ENCODE results near the gene ARRDC3. TPM values are rescaled to one million over a fixed set of nuclear protein-coding genes. Genes with fewer than 3 reads are reported as not detected.

Gene ARRDC3
- total and polyA plus RNA-seq, 10 of the 15 experiments (the other 5 are each of a cell fraction or from before 2014, with no cell fraction given), result 2.3 to 14.0 (median 8.6) TPM

- H4K20me1 ChIP-seq (ENCODE audit: control insufficient read depth, insufficient read depth), result no peaks in the 10 kb centered on the region
- no peak overlapping the region for H2AFZ ChIP-seq (ENCODE audit: control insufficient read depth, low read depth, low read length)
- H3K27ac ChIP-seq (ENCODE audit: control insufficient read depth, insufficient read depth), result no peak overlapping the region
- RAD21 ChIA-PET (ENCODE audit: unreplicated experiment), result interaction anchor here (1.8 kb wide), 1 partner anchor 11 kb away, joined by 8 read pairs; no protein-coding TSS in a partner anchor
- SMC1A ChIA-PET (ENCODE audit: uncharacterized antibody, unreplicated experiment), result interaction anchor here (1.8 to 2.0 kb wide), 2 partner anchors 11 to 24 kb away, joined by 5 to 7 read pairs; no protein-coding TSS in a partner anchor
- no peaks in the 10 kb centered on the region for H3K79me2 ChIP-seq (ENCODE audit: control insufficient read depth, insufficient read depth, low read length)
- H3K4me2 ChIP-seq (ENCODE audit: control insufficient read depth, insufficient read depth), result no peak overlapping the region
- H3K9ac ChIP-seq (ENCODE audit: control insufficient read depth, insufficient read depth, low read length), result no peak overlapping the region
- POLR2A ChIA-PET, result interaction anchor here (1.1 kb wide), 1 partner anchor 28 kb away, joined by 4 read pairs; no protein-coding TSS in a partner anchor
- no peaks in the 10 kb centered on the region for H3K9me3 ChIP-seq (replicated peaks; ENCODE audit: control insufficient read depth, insufficient read depth, low read length)
- H3K4me1 ChIP-seq (ENCODE audit: control insufficient read depth, insufficient read depth, low read length), result no peaks in the 10 kb centered on the region
- no peak overlapping the region for H3K4me3 ChIP-seq
- TF ChIP-seq BCLAF1 (IDR thresholded peaks at IDR 0.05) (no peak), CREB1 (IDR thresholded peaks at IDR 0.05; ENCODE audit: low read depth) (no peak), BCL11A (IDR thresholded peaks at IDR 0.05; ENCODE audit: low read depth, low read length) (no peak), DPF2 (IDR thresholded peaks at IDR 0.05) (no peak)
- no peaks in the 10 kb centered on the region for H3K27me3 ChIP-seq (replicated peaks in 1 of 2; ENCODE audit: control insufficient read depth in 2 of 2, insufficient read depth in 2 of 2, low read length in 1 of 2)
- FAIRE-seq, result no peak
- no peaks in the 10 kb centered on the region for H3K36me3 ChIP-seq (ENCODE audit: control insufficient read depth in 2 of 2, insufficient read depth in 2 of 2, low read length in 1 of 2)
- intact Hi-C loops (cut with micrococcal nuclease; ENCODE audit: unreplicated experiment) (no loop called here), in situ Hi-C loops (cut with MboI) (no loop called here)
- no peak for DNase-seq (ENCODE audit: low read depth, low spot score)
- BruUV-seq (replicated peaks), result no TSS peak
- CTCF ChIA-PET, result interaction anchor here (8.8 kb wide), 1 partner anchor 10 kb away, joined by 89 read pairs; no protein-coding TSS in a partner anchor
- ATAC-seq, result no peak
Measured at GRCh38 chr5:91408710-91409109, 25.6 kb upstream of the ARRDC3 start.

GRCh38 chr5:91407204-91407603, 24.1 kb upstream of the ARRDC3 start:
- no peak overlapping the region for H3K9ac ChIP-seq (ENCODE audit: control insufficient read depth, insufficient read depth, low read length)
- FAIRE-seq (no peak), DNase-seq (ENCODE audit: low read depth, low spot score) (no peak), ATAC-seq (no peak)
- H3K4me2 ChIP-seq (ENCODE audit: control insufficient read depth, insufficient read depth), result no peak overlapping the region
- intact Hi-C loops (cut with micrococcal nuclease; ENCODE audit: unreplicated experiment) (no loop called here), in situ Hi-C loops (cut with MboI) (no loop called here)
- TF ChIP-seq SP1 (IDR thresholded peaks at IDR 0.05; ENCODE audit: low read depth, low read length), result no peak
- TF ChIP-seq ZBTB33 (IDR thresholded peaks at IDR 0.05), result no peak
- no peak for TF ChIP-seq IKZF1 (conservative IDR thresholded peaks at IDR 0.05)
- TF ChIP-seq ZNF384 (IDR thresholded peaks at IDR 0.05; ENCODE audit: borderline replicate concordance, low read depth, low read length), result no peak
- no peaks in the 10 kb centered on the region for H3K36me3 ChIP-seq (ENCODE audit: control insufficient read depth in 2 of 2, insufficient read depth in 2 of 2, low read length in 1 of 2)
- ChIA-PET RAD21 (ENCODE audit: unreplicated experiment) (interaction anchor here (1.8 kb wide), 1 partner anchor 12 kb away, joined by 8 read pairs; no protein-coding TSS in a partner anchor), POLR2A (no interaction called here), SMC1A (ENCODE audit: uncharacterized antibody, unreplicated experiment) (interaction anchor here (0.9 to 2.0 kb wide), 2 partner anchors 8 to 22 kb away, joined by 3 to 7 read pairs; no protein-coding TSS in a partner anchor), CTCF (interaction anchor here (0.9 to 8.8 kb wide), 3 partner anchors 11 to 22 kb away, joined by 3 to 89 read pairs (median 6); no protein-coding TSS in a partner anchor)
- no peak overlapping the region for H3K27ac ChIP-seq (ENCODE audit: control insufficient read depth, insufficient read depth)
- WGBS (ENCODE audit: insufficient coverage, insufficient replicate concordance, low lambda C conversion rate, missing lambda C conversion rate), result 50% methylated on average over 1 of the region's 1 CpG
- BruUV-seq (replicated peaks), result no TSS peak
- no peaks in the 10 kb centered on the region for H3K4me1 ChIP-seq (ENCODE audit: control insufficient read depth, insufficient read depth, low read length)
- no peak overlapping the region for H3K4me3 ChIP-seq
- no peak overlapping the region for H2AFZ ChIP-seq (ENCODE audit: control insufficient read depth, low read depth, low read length)
- no peaks in the 10 kb centered on the region for H3K79me2 ChIP-seq (ENCODE audit: control insufficient read depth, insufficient read depth, low read length)
- no peaks in the 10 kb centered on the region for H3K27me3 ChIP-seq (replicated peaks in 1 of 2; ENCODE audit: control insufficient read depth in 2 of 2, insufficient read depth in 2 of 2, low read length in 1 of 2)
- no peaks in the 10 kb centered on the region for H3K9me3 ChIP-seq (replicated peaks; ENCODE audit: control insufficient read depth, insufficient read depth, low read length)
- H4K20me1 ChIP-seq (ENCODE audit: control insufficient read depth, insufficient read depth), result no peaks in the 10 kb centered on the region
